ENCODE measurements around the gene HSF2BP. TPM values are rescaled to one million over a fixed set of nuclear protein-coding genes. Genes with fewer than 3 reads are reported as not detected.

The HSF2BP gene
- total and polyA plus RNA-seq, 8 donors, result 0.11 to 0.32 (median 0.22) TPM

DNA sequence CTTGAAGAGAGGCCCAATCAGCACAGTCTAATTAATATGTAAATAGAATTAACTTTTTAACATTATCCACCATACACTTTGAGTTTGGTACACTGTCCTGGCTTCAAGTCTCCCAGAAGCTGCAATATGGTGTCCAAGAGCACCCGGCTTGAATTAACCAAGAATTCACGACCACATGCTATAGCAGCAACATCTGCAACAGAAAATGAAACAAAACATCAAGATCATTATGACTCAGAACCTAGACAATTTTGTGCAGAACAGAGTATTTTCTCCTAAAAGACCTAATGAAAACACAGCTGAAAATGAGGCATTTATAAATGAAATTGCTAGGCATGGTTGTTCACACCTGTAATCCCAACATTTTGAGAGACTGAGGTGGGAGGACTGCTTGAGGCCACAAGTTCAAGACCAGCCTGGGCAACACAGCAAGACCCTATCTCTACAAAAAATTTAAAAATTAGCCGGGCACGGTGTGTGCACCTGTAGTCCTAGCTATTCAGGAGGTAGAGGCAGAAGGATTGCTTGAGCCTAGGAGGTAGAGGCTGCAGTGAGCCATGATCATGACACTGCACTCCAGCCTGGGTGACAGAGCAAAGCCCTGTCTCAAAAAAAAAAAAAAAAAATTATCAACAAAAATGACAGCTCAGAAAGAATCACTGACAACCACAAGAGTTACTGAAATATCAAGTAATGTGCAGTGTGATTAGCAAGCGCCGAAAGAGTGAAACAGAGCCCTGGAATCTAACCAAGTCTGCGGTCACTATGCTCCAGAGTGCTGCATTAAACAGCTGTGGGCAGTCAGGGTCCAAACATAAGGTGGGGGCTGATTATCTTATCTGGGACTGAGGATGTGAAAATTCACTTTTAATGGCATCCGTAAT is 45.3 kb downstream of the HSF2BP start:
- Histone ChIP-seq H3K4me1 (no peaks in the 10 kb centered on the region), H3K36me3 (no peaks in the 10 kb centered on the region), H3K9me3 (no peaks in the 10 kb centered on the region), H3K27ac (no peak overlapping the region), H3K27me3 (no peaks in the 10 kb centered on the region), H3K4me3 (no peak overlapping the region)
- intact Hi-C loops (cut with DNase I), result no loop called here
- TF ChIP-seq, protein P1, sequence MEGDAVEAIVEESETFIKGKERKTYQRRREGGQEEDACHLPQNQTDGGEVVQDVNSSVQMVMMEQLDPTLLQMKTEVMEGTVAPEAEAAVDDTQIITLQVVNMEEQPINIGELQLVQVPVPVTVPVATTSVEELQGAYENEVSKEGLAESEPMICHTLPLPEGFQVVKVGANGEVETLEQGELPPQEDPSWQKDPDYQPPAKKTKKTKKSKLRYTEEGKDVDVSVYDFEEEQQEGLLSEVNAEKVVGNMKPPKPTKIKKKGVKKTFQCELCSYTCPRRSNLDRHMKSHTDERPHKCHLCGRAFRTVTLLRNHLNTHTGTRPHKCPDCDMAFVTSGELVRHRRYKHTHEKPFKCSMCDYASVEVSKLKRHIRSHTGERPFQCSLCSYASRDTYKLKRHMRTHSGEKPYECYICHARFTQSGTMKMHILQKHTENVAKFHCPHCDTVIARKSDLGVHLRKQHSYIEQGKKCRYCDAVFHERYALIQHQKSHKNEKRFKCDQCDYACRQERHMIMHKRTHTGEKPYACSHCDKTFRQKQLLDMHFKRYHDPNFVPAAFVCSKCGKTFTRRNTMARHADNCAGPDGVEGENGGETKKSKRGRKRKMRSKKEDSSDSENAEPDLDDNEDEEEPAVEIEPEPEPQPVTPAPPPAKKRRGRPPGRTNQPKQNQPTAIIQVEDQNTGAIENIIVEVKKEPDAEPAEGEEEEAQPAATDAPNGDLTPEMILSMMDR (IDR thresholded peaks at IDR 0.05), result no peak
- ATAC-seq, result no peak
- FAIRE-seq, result no peak
- 88 to 91% methylated on average over 8 of the region's 8 CpGs for WGBS, 2 donors
- no peak for DNase-seq

DNA sequence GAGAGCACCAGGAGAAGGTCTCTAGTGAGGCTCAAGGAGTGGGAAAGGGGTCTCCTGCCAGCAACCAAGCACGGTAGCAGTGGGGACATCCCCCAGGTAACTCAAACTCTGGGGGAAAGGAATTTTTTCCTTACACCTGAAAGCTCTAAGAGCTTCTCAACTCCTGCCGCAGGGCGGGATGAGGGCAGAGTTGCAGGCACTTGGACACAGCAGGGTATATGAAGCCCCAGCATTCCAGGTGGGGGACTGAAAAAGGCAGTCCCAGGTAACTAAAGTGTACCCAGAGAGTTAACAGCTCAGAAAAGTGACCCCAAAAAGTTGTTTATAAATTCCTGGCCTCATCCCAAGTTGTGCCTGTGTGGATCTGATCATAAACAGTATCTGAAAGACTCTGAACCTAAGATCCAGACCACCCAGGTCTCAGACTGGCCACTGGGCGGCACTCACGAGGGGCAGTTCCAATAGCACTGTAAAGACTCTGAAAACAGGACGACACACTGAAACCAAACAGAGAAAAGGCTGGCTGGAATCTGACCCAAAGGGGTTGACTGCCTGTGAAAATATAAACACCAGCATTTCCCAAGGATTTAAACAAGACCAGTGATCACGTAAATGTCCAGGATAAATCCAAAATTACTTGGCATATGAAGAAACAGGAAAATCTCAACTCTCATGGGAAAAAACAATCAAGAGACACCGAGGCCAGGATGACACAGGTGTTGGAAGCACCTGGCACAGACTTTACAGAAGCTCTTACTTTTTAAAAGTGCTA is 47.5 kb downstream of the HSF2BP start:
- intact Hi-C loops (cut with DNase I), result no loop called here
- Histone ChIP-seq H3K36me3 (no peaks in the 10 kb centered on the region), H3K4me3 (no peak overlapping the region), H3K4me1 (no peaks in the 10 kb centered on the region), H3K27ac (no peak overlapping the region), H3K9me3 (no peaks in the 10 kb centered on the region), H3K27me3 (no peaks in the 10 kb centered on the region)
- WGBS, 2 donors, result 36 to 39% methylated on average over 8 of the region's 8 CpGs
- TF ChIP-seq, protein P1 (IDR thresholded peaks at IDR 0.05), result peak; percentile 50 to 65 (median 58)
- ATAC-seq (peak; percentile 79 to 92 (median 88)), FAIRE-seq (no peak), DNase-seq (peak; percentile 40 to 78 (median 68))

DNA sequence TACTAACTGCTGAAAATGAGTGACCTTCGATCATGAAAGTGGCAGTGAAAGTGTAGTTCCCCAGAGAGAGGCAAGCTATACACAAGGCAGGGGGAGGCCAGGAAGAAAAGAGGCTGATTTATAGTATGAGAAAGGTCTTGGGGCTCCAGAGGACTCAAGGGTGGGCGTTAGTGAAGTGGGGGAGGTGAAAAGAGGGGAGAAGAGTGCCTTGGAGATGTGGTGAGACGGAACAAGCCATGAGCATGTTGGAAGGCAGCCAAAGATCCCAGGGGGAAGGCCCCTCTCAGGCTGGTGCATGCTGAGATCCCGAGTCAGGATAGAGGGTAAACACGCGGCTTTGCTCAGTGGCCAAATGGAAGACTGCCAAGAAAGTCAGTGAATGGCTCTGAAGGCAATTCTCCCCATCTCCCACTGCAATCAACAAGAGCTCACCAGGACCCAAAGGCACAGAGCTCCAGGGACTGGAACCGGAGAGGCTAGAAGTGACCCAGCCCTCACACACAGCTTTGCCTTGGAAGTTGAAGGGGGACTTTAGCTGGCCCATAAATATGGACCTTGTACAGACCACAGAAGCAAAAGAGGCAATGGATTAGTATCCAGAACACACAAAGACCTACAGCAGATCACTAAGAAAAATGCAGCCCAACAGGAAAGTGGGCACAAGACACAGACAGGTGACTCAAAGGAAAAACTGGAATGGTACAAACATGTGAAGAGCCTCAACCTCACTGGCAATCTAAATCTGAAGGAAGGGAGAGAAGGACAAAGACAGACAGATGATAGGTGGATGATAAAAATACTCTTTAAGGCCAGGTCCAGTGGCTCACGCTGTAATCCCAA is 49.6 kb downstream of the HSF2BP start:
- intact Hi-C loops (cut with DNase I), result no loop called here
- TF ChIP-seq, protein P1 (IDR thresholded peaks at IDR 0.05), result no peak
- FAIRE-seq, result no peak
- Histone ChIP-seq H3K4me1 (no peaks in the 10 kb centered on the region), H3K27me3 (no peaks in the 10 kb centered on the region), H3K4me3 (no peak overlapping the region), H3K36me3 (no peaks in the 10 kb centered on the region), H3K27ac (peak overlapping the region in 1 of 4 donors; percentile 39), H3K9me3 (no peaks in the 10 kb centered on the region)
- peak in 5 of 6 donors; percentile 41 to 73 (median 55) for DNase-seq
- 22 to 27% methylated on average over 8 of the region's 8 CpGs for WGBS, 2 donors
- peak; percentile 73 to 83 (median 80) for ATAC-seq

DNA sequence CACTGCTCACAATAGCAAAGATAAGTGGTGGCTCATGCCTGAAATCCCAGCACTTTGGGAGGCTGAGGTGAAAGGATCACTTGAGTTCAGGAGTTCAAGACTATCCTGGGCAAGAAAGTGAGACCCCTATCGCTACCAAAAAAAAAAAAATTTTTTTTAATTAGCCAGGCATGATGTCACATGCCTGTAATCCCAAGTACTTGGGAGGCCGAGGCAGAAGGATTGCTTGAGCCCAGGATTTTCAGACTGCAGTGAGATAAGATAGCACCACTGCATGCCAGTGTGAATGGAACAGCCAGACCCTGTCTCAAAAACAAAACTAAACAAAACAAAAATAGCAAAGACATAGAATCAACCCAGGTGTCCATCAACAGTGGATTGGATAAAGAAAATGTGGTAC is 50.6 kb downstream of the HSF2BP start:
- Histone ChIP-seq H3K36me3 (no peaks in the 10 kb centered on the region), H3K27me3 (no peaks in the 10 kb centered on the region), H3K4me1 (no peaks in the 10 kb centered on the region), H3K9me3 (no peaks in the 10 kb centered on the region), H3K27ac (no peak overlapping the region), H3K4me3 (no peak overlapping the region)
- WGBS, 2 donors, result 68 to 78% methylated on average over 2 of the region's 2 CpGs
- intact Hi-C loops (cut with DNase I), result no loop called here
- ATAC-seq, result no peak
- FAIRE-seq, result no peak
- TF ChIP-seq, protein P1 (IDR thresholded peaks at IDR 0.05), result no peak
- DNase-seq, result no peak

Measured in pancreas (tissue), 10 donors.